Neural progenitor cell (in vitro differentiated cells): Measurements from ENCODE around the gene STC2.

Experiments used
- CTCF ChIP-seq: fragments of 200-600 bp; sonication (generic); IDR thresholded peaks from 2 replicates; pipeline ENCODE4 v1.5.1; 2017; ENCODE audit warnings: antibody characterized with exemption, mild to moderate bottlenecking
- EZH2 ChIP-seq: fragments of 200-600 bp; sonication (generic); IDR thresholded peaks from 2 replicates; pipeline ENCODE4 v1.6.1; 2017; ENCODE audit warnings: antibody characterized with exemption, mild to moderate bottlenecking, moderate library complexity

- TF ChIP-seq CTCF, result no peak
- TF ChIP-seq EZH2, result no peak
These were observed 9.2 kb downstream of the STC2 start for GRCh38 chr5:173318881-173319620.
